Measurements from ENCODE around the gene RPA1.
A peak's percentile ranks its signal among the peaks of the same experiment; 100 is the strongest.

The RPA1 gene

GRCh38 chr17:1829592-1830257 is at the start of gene RPA1, which contains the start of gene SMYD4:
TSS of gene RPA1 (plus strand) at chr17:1830005. CDS start at chr17:1830094, 89 bp downstream.
TSS of gene SMYD4 (minus strand) at chr17:1829902. CDS start at chr17:1827994, 1,908 bp downstream.
- no peak for TF ChIP-seq CTCF (IDR thresholded peaks at IDR 0.05; ENCODE audit: insufficient read depth, low read length, missing control alignments)
- H3K4me3 ChIP-seq (ENCODE audit: low read depth, low read length), result peak within 1 kb of the TSS; percentile 87
- POLR2A ChIA-PET, result interaction anchor here (1.8 kb wide), 1 partner anchor 113 kb away, joined by 10 read pairs; no protein-coding TSS in a partner anchor
- no peak for DNase-seq (ENCODE audit: low read depth, low spot score)
- CTCF ChIA-PET, result interaction anchor here (0.7 to 1.9 kb wide), 4 partner anchors 44 to 161 kb away, joined by 4 to 9 read pairs (median 4); no protein-coding TSS in a partner anchor

- DNase-seq (ENCODE audit: low read depth, low spot score), result no peak
- TF ChIP-seq CTCF (IDR thresholded peaks at IDR 0.05; ENCODE audit: insufficient read depth, low read length, missing control alignments), result no peak
- H3K4me3 ChIP-seq (ENCODE audit: low read depth, low read length), result no peak overlapping the region
- POLR2A ChIA-PET, result interaction anchor here (0.6 kb wide), 1 partner anchor 265 kb away, joined by 3 read pairs; no protein-coding TSS in a partner anchor
- CTCF ChIA-PET, result interaction anchor here (0.9 to 7.8 kb wide), 7 partner anchors 16 to 133 kb away, joined by 3 to 180 read pairs (median 28); partner anchors contain the start of gene RILP
These were observed 47.6 kb upstream of the RPA1 start for GRCh38 chr17:1782171-1782567.

GRCh38 chr17:1783271-1783670 is 46.5 kb upstream of the RPA1 start:
- DNase-seq (ENCODE audit: low read depth, low spot score), result no peak
- TF ChIP-seq CTCF (IDR thresholded peaks at IDR 0.05; ENCODE audit: insufficient read depth, low read length, missing control alignments), result no peak
- no peak overlapping the region for H3K4me3 ChIP-seq (ENCODE audit: low read depth, low read length)
- CTCF ChIA-PET, result interaction anchor here (0.6 to 7.8 kb wide), 29 partner anchors 8 to 134 kb away, joined by 3 to 180 read pairs (median 5); partner anchors contain the start of genes RILP, RPA1, SERPINF1 and SMYD4
- POLR2A ChIA-PET, result interaction anchor here (1.0 to 2.0 kb wide), 2 partner anchors 68 to 70 kb away, joined by 3 to 16 read pairs; no protein-coding TSS in a partner anchor

- ChIA-PET POLR2A (interaction anchor here (1.0 to 2.0 kb wide), 2 partner anchors 68 to 70 kb away, joined by 3 to 16 read pairs; no protein-coding TSS in a partner anchor), CTCF (interaction anchor here (0.6 to 7.8 kb wide), 34 partner anchors 8 to 135 kb away, joined by 3 to 180 read pairs (median 5); partner anchors contain the start of genes RILP, RPA1, SERPINF1 and SMYD4)
- peak; percentile 67 for TF ChIP-seq CTCF (IDR thresholded peaks at IDR 0.05; ENCODE audit: insufficient read depth, low read length, missing control alignments)
- H3K4me3 ChIP-seq (ENCODE audit: low read depth, low read length), result no peak overlapping the region
- no peak for DNase-seq (ENCODE audit: low read depth, low spot score)
These were observed 45.8 kb upstream of the RPA1 start for GRCh38 chr17:1783834-1784611.

GRCh38 chr17:1785930-1786329 is 43.9 kb upstream of the RPA1 start:
- TF ChIP-seq CTCF (IDR thresholded peaks at IDR 0.05; ENCODE audit: insufficient read depth, low read length, missing control alignments), result no peak
- ChIA-PET CTCF (interaction anchor here (0.7 to 7.8 kb wide), 9 partner anchors 8 to 248 kb away, joined by 3 to 180 read pairs (median 7); partner anchors contain the start of gene RILP), POLR2A (interaction anchor here (0.7 kb wide), 1 partner anchor 11 kb away, joined by 4 read pairs; no protein-coding TSS in a partner anchor)
- H3K4me3 ChIP-seq (ENCODE audit: low read depth, low read length), result no peak overlapping the region
- DNase-seq (ENCODE audit: low read depth, low spot score), result no peak

Data from AG04449 (cell line).